CD14-positive monocyte (primary cell): ENCODE results near the gene MOV10. TPM values are rescaled to one million over a fixed set of nuclear protein-coding genes. Genes with fewer than 3 reads are reported as not detected.

Experiments used
- DNase-seq, 3 donors: peaks; one replicate each; pipeline ENCODE4 v3.0.0-alpha.2; 2011 to 2022
- H2AFZ ChIP-seq: 2 replicates; pipeline ENCODE4 v1.6.0; 2012; ENCODE audit warnings: mild to moderate bottlenecking, low read depth, low read length, inconsistent platforms; ENCODE audit not compliant: insufficient read depth, poor library complexity, severe bottlenecking
- H3K27ac ChIP-seq, 2 donors: 1 replicate in 1 of 2; 2 replicates in 1 of 2; pipeline ENCODE4 v1.5.1; 2012 to 2013; ENCODE audit warnings: low read length in 2 of 2, control low read depth in 1 of 2, inconsistent platforms in 1 of 2, low read depth in 1 of 2, mild to moderate bottlenecking in 1 of 2
- H3K27me3 ChIP-seq, 2 donors: one replicate each; pipeline versions ENCODE4 v1.6.0 to v1.6.1; 2011 to 2013; ENCODE audit warnings: low read length in 2 of 2; ENCODE audit not compliant: control insufficient read depth in 2 of 2, insufficient read depth in 2 of 2
- H3K36me3 ChIP-seq, 2 donors: replicated peaks in 1 of 2; 1 replicate in 1 of 2; 2 replicates in 1 of 2; pipeline versions ENCODE4 v1.5.1 to v1.6.1; 2012 to 2013; ENCODE audit warnings: low read length in 2 of 2, control low read depth in 1 of 2, inconsistent platforms in 1 of 2, mild to moderate bottlenecking in 1 of 2; ENCODE audit not compliant: insufficient read depth in 2 of 2, control insufficient read depth in 1 of 2
- H3K4me1 ChIP-seq, 2 donors: 1 replicate in 1 of 2; 2 replicates in 1 of 2; pipeline versions ENCODE4 v1.5.1 to v1.6.1; 2012 to 2013; ENCODE audit warnings: low read length in 2 of 2, control low read depth in 1 of 2, inconsistent platforms in 1 of 2, mild to moderate bottlenecking in 1 of 2, moderate library complexity in 1 of 2; ENCODE audit not compliant: insufficient read depth in 2 of 2, control insufficient read depth in 1 of 2
- H3K4me2 ChIP-seq: replicated peaks from 2 replicates; pipeline ENCODE3; 2012; ENCODE audit warnings: low read length, moderate library complexity, mild to moderate bottlenecking; ENCODE audit not compliant: poor library complexity, severe bottlenecking; ENCODE audit errors: extremely low read depth
- H3K4me3 ChIP-seq, 3 experiments: fragments of 200-600 bp in 1 of 3; sonication (generic) in 1 of 3; replicated peaks in 1 of 3; 1 replicate in 2 of 3; 2 replicates in 1 of 3; pipeline ENCODE4 v1.5.1; 2011 to 2013; ENCODE audit warnings: low read length in 3 of 3, mild to moderate bottlenecking in 3 of 3, control low read depth in 2 of 3, low read depth in 2 of 3, inconsistent platforms in 1 of 3, moderate library complexity in 1 of 3
- H3K79me2 ChIP-seq: 2 replicates; pipeline ENCODE4 v1.6.0; 2012; ENCODE audit warnings: mild to moderate bottlenecking, control low read depth, inconsistent platforms, low read length, moderate library complexity; ENCODE audit not compliant: insufficient read depth
- H3K9ac ChIP-seq: 2 replicates; pipeline ENCODE4 v1.6.0; 2017; ENCODE audit warnings: low read length, mild to moderate bottlenecking; ENCODE audit not compliant: insufficient read depth, poor library complexity, severe bottlenecking
- H3K9me3 ChIP-seq, 2 donors: replicated peaks in 1 of 2; 1 replicate in 1 of 2; 2 replicates in 1 of 2; pipeline versions ENCODE4 v1.5.1 to v1.6.1; 2012 to 2013; ENCODE audit warnings: low read length in 2 of 2, control low read depth in 1 of 2; ENCODE audit not compliant: control insufficient read depth in 1 of 2, insufficient read depth in 1 of 2
- H4K20me1 ChIP-seq: 2 replicates; pipeline ENCODE4 v1.6.0; 2012; ENCODE audit warnings: mild to moderate bottlenecking, low read length, control low read depth, moderate library complexity; ENCODE audit not compliant: insufficient read depth
- H3K27ac Mint-ChIP-seq, 7 donors: one replicate each; pipeline ENCODE4 v1.8.0; 2020; ENCODE audit warnings: mild to moderate bottlenecking in 7 of 7, mixed read lengths in 7 of 7, moderate library complexity in 6 of 7, inconsistent platforms in 2 of 7
- H3K27me3 Mint-ChIP-seq, 3 donors: one replicate each; pipeline ENCODE4 v1.8.0; 2021 to 2022; ENCODE audit warnings: low read depth in 3 of 3, mild to moderate bottlenecking in 3 of 3, mixed read lengths in 3 of 3, moderate library complexity in 3 of 3, inconsistent platforms in 1 of 3
- H3K36me3 Mint-ChIP-seq, 2 donors: one replicate each; pipeline ENCODE4 v1.8.0; 2020; ENCODE audit warnings: mixed read lengths in 2 of 2, inconsistent platforms in 1 of 2, mild to moderate bottlenecking in 1 of 2
- H3K4me1 Mint-ChIP-seq: one replicate; pipeline ENCODE4 v1.8.0; 2020; ENCODE audit warnings: mild to moderate bottlenecking, mixed read lengths
- H3K4me3 Mint-ChIP-seq, 2 donors: one replicate each; pipeline ENCODE4 v1.8.0; 2020; ENCODE audit warnings: mild to moderate bottlenecking in 2 of 2, mixed read lengths in 2 of 2, moderate library complexity in 1 of 2
- H3K9me3 Mint-ChIP-seq, 7 donors: one replicate each; pipeline ENCODE4 v1.8.0; 2020 to 2022; ENCODE audit warnings: mixed read lengths in 7 of 7, mild to moderate bottlenecking in 6 of 7, moderate library complexity in 6 of 7, inconsistent platforms in 2 of 7
- WGBS: methylation state at CpG from one replicate; pipeline ENCODE4 v1.1.5; 2013; ENCODE audit warnings: missing lambda C conversion rate; ENCODE audit not compliant: insufficient coverage; 5-methylcytosine and 5-hydroxymethylcytosine counted together
- intact Hi-C, 2 donors: fragments of 100-400 bp; cut with micrococcal nuclease; formaldehyde crosslinking; loops; one replicate each; pipeline versions ENCODE4 v1.15.0 to v1.15.1; 2023
- polyA plus RNA-seq, 3 donors: library from polyadenylated mRNA; depleted of rRNA in 1 of 3; unstranded in 2 of 3; stranded (reverse) in 1 of 3; fragments of 300-500 nt in 2 of 3; fragments of >200 nt in 1 of 3; fragmentation: Illumina TruSeq in 2 of 3; gene quantifications; 1 replicate in 2 of 3; 2 replicates in 1 of 3; pipeline ENCODE4 v1.2.3, GENCODE V29; 2012 to 2021
- TF ChIP-seq, protein P1 (sequence below): fragments of 200-600 bp; IDR thresholded peaks from one replicate; pipeline ENCODE4 v1.8.0; 2022; ENCODE audit warnings: antibody characterized with exemption, mild to moderate bottlenecking

Gene MOV10
- polyA plus RNA-seq, 3 donors: 12.0 to 61.2 (median 13.6) TPM

DNA sequence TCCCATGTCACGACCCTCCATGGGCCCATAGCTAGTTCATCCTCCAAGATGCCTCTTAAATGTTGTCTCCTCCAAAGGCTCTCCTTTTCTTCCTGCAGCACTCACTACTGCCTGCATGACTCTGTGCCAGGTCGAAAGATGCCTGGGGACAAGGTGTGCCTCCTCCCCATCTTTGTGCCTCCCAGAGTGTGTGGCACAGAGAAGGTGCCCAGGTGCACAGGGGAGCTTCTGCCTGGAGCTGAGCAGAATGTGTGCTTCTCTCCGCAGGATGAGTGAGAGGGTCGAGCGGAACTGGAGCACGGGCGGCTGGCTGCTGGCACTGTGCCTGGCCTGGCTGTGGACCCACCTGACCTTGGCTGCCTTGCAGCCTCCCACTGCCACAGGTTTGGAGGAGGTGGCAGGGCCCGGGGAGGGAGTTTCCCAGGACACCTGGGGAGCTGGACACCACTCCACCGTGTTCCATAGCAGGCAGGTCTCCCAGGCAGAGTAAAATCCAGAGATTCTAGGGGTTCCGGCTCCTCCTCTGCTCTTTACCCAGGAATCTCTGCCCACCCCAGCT lies 47.6 kb downstream of the MOV10 start:
- no peak overlapping the region for H3K4me3 ChIP-seq
- H3K79me2 ChIP-seq: no peaks in the 10 kb centered on the region
- H3K4me1 ChIP-seq: peaks cover 17 to 23% of the 10 kb centered on the region in 2 donors
- DNase-seq: no peak
- H3K4me1 Mint-ChIP-seq: peaks cover 17% of the 10 kb centered on the region
- intact Hi-C loops: no loop called here
- H3K4me2 ChIP-seq: no peak overlapping the region
- no peaks in the 10 kb centered on the region for H4K20me1 ChIP-seq
- peaks cover 16 to 19% (median 18%) of the 10 kb centered on the region in 3 donors for H3K27me3 Mint-ChIP-seq
- 68% methylated on average over 7 of the region's 10 CpGs for WGBS
- H3K27ac Mint-ChIP-seq: peak overlapping the region in 1 of 7 donors; percentile 59
- H3K4me3 Mint-ChIP-seq: no peak overlapping the region
- no peak overlapping the region for H3K27ac ChIP-seq
- TF ChIP-seq, protein P1, sequence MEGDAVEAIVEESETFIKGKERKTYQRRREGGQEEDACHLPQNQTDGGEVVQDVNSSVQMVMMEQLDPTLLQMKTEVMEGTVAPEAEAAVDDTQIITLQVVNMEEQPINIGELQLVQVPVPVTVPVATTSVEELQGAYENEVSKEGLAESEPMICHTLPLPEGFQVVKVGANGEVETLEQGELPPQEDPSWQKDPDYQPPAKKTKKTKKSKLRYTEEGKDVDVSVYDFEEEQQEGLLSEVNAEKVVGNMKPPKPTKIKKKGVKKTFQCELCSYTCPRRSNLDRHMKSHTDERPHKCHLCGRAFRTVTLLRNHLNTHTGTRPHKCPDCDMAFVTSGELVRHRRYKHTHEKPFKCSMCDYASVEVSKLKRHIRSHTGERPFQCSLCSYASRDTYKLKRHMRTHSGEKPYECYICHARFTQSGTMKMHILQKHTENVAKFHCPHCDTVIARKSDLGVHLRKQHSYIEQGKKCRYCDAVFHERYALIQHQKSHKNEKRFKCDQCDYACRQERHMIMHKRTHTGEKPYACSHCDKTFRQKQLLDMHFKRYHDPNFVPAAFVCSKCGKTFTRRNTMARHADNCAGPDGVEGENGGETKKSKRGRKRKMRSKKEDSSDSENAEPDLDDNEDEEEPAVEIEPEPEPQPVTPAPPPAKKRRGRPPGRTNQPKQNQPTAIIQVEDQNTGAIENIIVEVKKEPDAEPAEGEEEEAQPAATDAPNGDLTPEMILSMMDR: no peak
- H3K36me3 ChIP-seq: no peaks in the 10 kb centered on the region
- peaks cover 0 to 1% (median 0%) of the 10 kb centered on the region in 7 donors for H3K9me3 Mint-ChIP-seq
- no peak overlapping the region for H3K9ac ChIP-seq
- peaks cover 0 to 7% of the 10 kb centered on the region in 2 donors for H3K27me3 ChIP-seq
- H2AFZ ChIP-seq: no peak overlapping the region
- peaks cover 0 to 1% of the 10 kb centered on the region in 2 donors for H3K36me3 Mint-ChIP-seq
- H3K9me3 ChIP-seq: no peaks in the 10 kb centered on the region

DNA sequence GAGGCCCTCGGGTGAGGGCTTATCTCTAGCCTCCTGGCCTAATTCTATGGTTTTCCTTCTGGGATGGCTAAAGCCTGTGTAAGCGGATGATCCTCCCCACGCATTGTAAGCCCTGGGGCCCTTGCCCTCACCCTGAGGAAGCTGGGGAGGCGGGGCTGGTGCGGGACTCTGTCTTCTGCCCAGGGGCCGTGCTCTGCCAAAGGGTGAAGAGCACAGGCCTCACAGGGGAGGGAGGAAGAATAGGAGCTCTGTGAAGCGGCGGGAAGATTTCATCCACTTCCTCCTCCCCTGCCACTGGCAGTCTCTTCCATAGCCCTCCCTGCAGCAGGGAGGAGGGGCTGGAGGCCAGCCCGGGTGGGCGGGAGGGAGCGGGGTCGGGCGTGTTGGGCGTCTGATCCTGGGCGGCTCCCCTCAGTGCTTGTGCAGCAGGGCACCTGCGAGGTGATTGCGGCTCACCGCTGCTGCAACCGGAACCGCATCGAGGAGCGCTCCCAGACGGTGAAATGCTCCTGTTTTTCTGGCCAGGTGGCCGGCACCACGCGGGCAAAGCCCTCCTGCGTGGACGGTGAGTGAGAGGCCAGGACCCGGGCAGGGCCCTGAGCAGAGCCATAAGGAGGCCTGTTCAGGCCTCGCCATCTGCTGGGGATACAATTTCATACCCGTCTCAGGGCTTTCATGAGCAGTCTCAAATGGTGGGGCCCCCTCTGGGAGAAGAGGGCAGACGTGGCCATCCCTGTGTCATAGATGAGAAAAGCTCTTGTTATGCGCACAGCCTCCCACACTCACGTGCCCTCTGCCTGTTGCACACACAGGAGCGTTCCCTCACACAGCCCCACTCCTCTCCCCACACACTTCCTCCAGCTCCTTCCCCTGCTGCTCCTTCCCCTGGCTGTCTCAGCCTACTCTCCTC lies 48.4 kb downstream of the MOV10 start:
- H3K36me3 Mint-ChIP-seq: peaks cover 0 to 1% of the 10 kb centered on the region in 2 donors
- Histone ChIP-seq H3K9me3 (no peaks in the 10 kb centered on the region), H3K9ac (no peak overlapping the region), H4K20me1 (no peaks in the 10 kb centered on the region), H3K4me3 (peak overlapping the region in 2 of 3 experiments; percentile 31 to 67), H3K27ac (no peak overlapping the region), H3K4me2 (peak overlapping the region; percentile 77), H2AFZ (peak overlapping the region; percentile 71), H3K4me1 (peaks cover 17 to 23% of the 10 kb centered on the region in 2 donors), H3K27me3 (peaks cover 0 to 5% of the 10 kb centered on the region in 2 donors), H3K36me3 (no peaks in the 10 kb centered on the region), H3K79me2 (no peaks in the 10 kb centered on the region)
- TF ChIP-seq, protein P1: no peak
- peak; percentile 27 to 44 (median 40) for DNase-seq
- peaks cover 10 to 17% (median 16%) of the 10 kb centered on the region in 3 donors for H3K27me3 Mint-ChIP-seq
- WGBS: 6% methylated on average over 28 of the region's 35 CpGs
- H3K27ac Mint-ChIP-seq: no peak overlapping the region
- intact Hi-C loops: no loop called here
- peak overlapping the region; percentile 73 to 80 for H3K4me3 Mint-ChIP-seq
- peaks cover 17% of the 10 kb centered on the region for H3K4me1 Mint-ChIP-seq
- peaks cover 0 to 1% (median 0%) of the 10 kb centered on the region in 7 donors for H3K9me3 Mint-ChIP-seq
